Fibroblast of lung (primary cell): Measurements from ENCODE around the gene PHF8.

ENCODE experiments used
- CTCF ChIP-seq, 2 donors: IDR thresholded peaks in 1 of 2; conservative IDR thresholded peaks in 1 of 2; 1 replicate in 1 of 2; 2 replicates in 1 of 2; pipeline ENCODE4 v1.5.1; 2011 to 2012; ENCODE audit warnings: low read length in 2 of 2, control low read depth in 1 of 2, inconsistent platforms in 1 of 2, low read depth in 1 of 2, mild to moderate bottlenecking in 1 of 2
- EZH2 ChIP-seq: IDR thresholded peaks from 2 replicates; pipeline ENCODE4 v1.5.1; 2012; ENCODE audit warnings: low read length, control low read depth, mild to moderate bottlenecking; ENCODE audit errors: missing control alignments

DNA sequence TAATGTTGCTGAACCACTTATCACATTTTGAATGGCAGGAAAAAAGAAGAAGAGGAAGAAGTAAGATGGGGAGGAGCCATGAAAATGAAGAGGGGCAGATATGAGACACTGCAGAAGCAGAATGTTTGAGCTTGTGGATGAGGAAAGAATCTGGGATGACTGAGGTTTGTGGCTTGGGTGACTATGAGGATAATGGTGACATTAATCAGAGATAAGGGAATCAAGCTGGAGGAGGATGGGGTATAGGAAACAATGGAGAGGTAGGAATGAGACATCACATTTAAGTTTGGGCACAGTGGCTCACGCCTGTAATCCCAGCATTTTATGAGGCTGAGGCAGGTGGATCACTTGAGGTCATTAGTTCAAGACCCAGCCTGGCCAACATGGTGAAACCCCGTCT lies 19.1 kb upstream of the PHF8 start:
- TF ChIP-seq CTCF (conservative IDR thresholded peaks at IDR 0.05 in 1 of 2, IDR thresholded peaks at IDR 0.05 in 1 of 2; ENCODE audit: low read depth in 1 of 2, low read length in 2 of 2) (no peak), EZH2 (no peak)
